Right atrium auricular region (tissue), 2 donors: ENCODE measurements around the gene KLK4. TPM values are rescaled to one million over a fixed set of nuclear protein-coding genes. Genes with fewer than 3 reads are reported as not detected.

Experiments
- DNase-seq: peaks from one replicate; pipeline ENCODE4 v3.0.0-alpha.2; 2019; ENCODE audit warnings: low spot score
- H3K27ac ChIP-seq, 2 donors: fragments of 200-600 bp; sonication (generic); 1 replicate in 1 of 2; 2 replicates in 1 of 2; pipeline ENCODE4 v1.5.1; 2016 to 2019
- H3K27me3 ChIP-seq, 2 donors: fragments of 200-600 bp; sonication (generic); one replicate each; pipeline versions ENCODE4 v1.5.1 to v1.6.0; 2017 to 2019
- H3K36me3 ChIP-seq: fragments of 200-600 bp; sonication (generic); one replicate; pipeline ENCODE4 v1.5.1; 2016
- H3K4me1 ChIP-seq, 2 donors: fragments of 200-600 bp; sonication (generic); one replicate each; pipeline versions ENCODE4 v1.5.1 to v1.6.0; 2017 to 2019
- H3K4me3 ChIP-seq, 2 donors: fragments of 200-600 bp; sonication (generic); 1 replicate in 1 of 2; 2 replicates in 1 of 2; pipeline ENCODE4 v1.5.1; 2017 to 2019; ENCODE audit warnings: mild to moderate bottlenecking in 1 of 2, moderate library complexity in 1 of 2
- H3K9me3 ChIP-seq, 2 donors: fragments of 200-600 bp; sonication (generic); one replicate each; pipeline ENCODE4 v1.5.1; 2019
- total RNA-seq, 2 donors: library from RNA; depleted of rRNA; stranded (reverse); fragments of >200 nt; gene quantifications; one replicate each; pipeline ENCODE4 v1.1.0, GENCODE V29; 2016
- TF ChIP-seq, protein P1 (sequence below), 2 donors: fragments of 200-600 bp; sonication (generic); IDR thresholded peaks; one replicate each; pipeline ENCODE4 v1.5.1; 2019; ENCODE audit warnings: antibody characterized with exemption in 2 of 2

KLK4 gene, protein sequence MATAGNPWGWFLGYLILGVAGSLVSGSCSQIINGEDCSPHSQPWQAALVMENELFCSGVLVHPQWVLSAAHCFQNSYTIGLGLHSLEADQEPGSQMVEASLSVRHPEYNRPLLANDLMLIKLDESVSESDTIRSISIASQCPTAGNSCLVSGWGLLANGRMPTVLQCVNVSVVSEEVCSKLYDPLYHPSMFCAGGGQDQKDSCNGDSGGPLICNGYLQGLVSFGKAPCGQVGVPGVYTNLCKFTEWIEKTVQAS
- total RNA-seq: not detected

DNA sequence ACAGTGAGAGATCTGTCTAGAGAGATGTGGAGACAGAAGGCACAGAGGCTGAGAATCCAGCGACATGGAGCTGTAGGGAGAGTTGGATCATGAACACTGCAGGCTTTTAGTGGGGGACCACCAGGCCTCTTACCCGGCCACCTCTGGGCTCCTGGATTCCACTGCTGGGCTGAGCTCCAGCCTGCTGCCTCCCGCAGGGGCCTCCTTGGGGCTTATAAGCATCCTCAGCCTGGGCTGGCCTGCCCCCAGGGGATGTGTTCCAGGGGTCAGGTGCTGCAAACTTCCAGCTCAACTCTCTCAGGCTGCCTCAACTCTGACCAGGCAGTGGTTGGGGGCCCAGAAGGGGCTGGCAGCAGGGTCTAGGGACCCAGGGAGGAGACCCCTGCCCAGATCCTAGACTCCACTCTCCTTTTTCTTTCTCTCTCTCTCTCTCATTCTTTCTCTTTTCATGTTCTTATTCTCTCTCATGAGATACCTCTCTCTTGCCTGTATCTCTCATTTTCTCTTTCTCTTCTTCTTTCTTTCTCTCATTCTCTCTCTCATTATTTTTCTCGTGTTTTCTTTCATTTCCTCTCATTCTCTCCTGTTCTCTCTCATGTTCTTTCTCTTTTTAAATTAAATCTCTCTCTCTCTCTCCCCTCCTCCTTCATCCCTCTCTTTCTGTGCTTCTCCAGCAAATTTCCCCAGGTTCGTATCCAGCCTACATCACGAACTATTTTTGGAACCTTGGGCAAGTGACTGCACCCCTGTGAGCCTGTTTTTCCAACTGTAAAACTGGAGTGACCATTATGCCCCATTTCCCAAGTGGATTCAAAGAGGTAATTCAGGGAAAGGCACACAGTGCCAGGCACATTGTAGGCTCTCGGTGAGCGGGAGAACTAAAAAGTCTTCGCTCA, at the start of gene KLK4:
Gene KLK4 (minus strand): TSS at position 190 of the 896 bp plus-strand sequence. CDS start 657 bp downstream, outside the sequence.
- H3K9me3 ChIP-seq: no peaks in the 10 kb centered on the region
- H3K36me3 ChIP-seq: no peaks in the 10 kb centered on the region
- H3K27me3 ChIP-seq: peaks cover 0 to 23% of the 10 kb centered on the region in 2 donors
- H3K4me3 ChIP-seq: no peak within 1 kb of the TSS
- TF ChIP-seq, protein P1, sequence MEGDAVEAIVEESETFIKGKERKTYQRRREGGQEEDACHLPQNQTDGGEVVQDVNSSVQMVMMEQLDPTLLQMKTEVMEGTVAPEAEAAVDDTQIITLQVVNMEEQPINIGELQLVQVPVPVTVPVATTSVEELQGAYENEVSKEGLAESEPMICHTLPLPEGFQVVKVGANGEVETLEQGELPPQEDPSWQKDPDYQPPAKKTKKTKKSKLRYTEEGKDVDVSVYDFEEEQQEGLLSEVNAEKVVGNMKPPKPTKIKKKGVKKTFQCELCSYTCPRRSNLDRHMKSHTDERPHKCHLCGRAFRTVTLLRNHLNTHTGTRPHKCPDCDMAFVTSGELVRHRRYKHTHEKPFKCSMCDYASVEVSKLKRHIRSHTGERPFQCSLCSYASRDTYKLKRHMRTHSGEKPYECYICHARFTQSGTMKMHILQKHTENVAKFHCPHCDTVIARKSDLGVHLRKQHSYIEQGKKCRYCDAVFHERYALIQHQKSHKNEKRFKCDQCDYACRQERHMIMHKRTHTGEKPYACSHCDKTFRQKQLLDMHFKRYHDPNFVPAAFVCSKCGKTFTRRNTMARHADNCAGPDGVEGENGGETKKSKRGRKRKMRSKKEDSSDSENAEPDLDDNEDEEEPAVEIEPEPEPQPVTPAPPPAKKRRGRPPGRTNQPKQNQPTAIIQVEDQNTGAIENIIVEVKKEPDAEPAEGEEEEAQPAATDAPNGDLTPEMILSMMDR (IDR thresholded peaks at IDR 0.05): no peak
- DNase-seq: no peak
- H3K4me1 ChIP-seq: peaks cover 0 to 7% of the 10 kb centered on the region in 2 donors
- no peak within 1 kb of the TSS for H3K27ac ChIP-seq

DNA sequence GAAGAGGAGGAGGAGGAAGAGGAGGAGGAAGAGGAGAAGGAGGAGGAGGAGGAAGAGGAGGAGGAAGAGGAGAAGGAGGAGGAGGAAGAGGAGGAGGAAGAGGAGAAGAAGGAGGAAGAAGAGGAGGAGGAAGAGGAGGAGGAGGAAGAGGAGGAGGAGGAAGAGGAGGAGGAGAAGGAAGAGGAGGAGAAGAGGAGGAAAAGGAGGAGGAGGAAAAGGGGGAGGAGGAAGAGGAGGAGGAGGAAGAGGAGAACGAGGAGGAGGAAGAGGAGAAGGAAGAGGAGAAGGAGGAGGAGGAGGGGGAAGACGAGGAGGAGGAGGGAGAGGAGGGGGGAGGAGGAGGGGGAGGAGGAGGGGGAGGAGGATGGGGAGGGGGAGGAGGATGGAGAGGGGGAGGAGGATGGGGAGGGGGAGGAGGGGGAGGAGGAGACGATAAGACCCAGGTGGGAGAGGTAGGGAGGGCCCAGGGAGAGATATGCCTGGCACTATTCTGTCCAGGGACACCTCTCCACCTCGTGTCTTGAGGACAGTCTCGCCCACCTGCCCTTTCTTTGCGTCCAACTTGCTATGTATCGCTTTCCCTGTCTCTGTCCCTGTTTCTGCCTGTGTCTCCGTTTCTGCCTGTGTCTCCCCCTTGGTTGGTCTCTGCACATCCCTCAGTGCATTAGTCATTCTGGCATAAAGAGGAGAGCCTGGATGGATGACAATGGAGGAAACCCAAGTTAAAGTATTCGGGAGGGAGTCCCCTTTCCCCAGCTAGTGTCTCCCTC, 48.7 kb upstream of the KLK4 start:
- DNase-seq: no peak
- no peak overlapping the region for H3K27ac ChIP-seq
- H3K9me3 ChIP-seq: no peaks in the 10 kb centered on the region
- no peaks in the 10 kb centered on the region for H3K36me3 ChIP-seq
- no peak overlapping the region for H3K4me3 ChIP-seq
- no peaks in the 10 kb centered on the region for H3K27me3 ChIP-seq
- TF ChIP-seq, protein P1 (IDR thresholded peaks at IDR 0.05): no peak
- no peaks in the 10 kb centered on the region for H3K4me1 ChIP-seq

DNA sequence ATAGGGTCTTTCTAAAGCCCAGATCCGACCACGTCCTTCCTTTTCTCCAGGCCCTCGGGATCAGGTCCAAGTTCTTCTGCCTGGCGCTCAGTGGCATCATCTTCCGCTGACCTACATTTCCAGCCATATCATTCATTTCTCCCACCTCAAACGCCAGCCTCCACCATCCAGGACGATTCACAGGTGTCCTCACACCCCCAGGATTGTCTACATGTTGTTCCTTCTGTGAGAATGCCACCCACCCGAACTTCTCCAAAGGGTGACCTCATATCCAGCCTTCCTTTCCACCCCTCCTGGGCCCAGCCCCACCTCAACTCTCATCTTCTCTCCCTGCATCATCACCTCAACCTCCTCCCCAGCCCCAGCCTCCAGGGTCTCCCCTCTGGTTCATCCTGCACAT, 46.4 kb upstream of the KLK4 start:
- H3K4me3 ChIP-seq: no peak overlapping the region
- no peaks in the 10 kb centered on the region for H3K4me1 ChIP-seq
- TF ChIP-seq, protein P1 (IDR thresholded peaks at IDR 0.05): no peak
- H3K9me3 ChIP-seq: no peaks in the 10 kb centered on the region
- H3K36me3 ChIP-seq: no peaks in the 10 kb centered on the region
- DNase-seq: no peak
- H3K27me3 ChIP-seq: no peaks in the 10 kb centered on the region
- H3K27ac ChIP-seq: no peak overlapping the region

DNA sequence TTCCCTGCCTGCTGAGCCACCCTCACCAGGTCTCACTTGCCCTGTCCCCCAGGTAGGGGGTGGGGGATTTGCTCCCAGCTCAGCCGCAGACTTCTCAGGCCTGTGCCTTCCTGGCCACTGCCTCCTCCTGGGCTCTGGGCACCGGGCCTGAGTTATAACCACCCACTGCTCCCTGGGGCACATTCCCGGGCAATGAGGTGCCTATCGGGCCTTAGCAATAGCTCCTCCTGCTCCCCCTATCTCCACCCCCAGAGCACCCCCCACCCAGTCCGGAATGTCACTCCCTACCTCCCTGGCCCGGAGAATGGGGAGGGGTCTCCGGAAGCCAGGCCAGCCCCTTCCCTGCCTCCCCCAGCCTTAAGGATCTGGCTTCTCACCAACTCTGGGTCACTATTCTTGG, 41.7 kb upstream of the KLK4 start, which contains the start of gene KLK5:
Gene KLK5 (minus strand): TSS at position 129 of the 400 bp plus-strand sequence. CDS start 381 bp downstream, outside the sequence.
- no peaks in the 10 kb centered on the region for H3K4me1 ChIP-seq
- H3K9me3 ChIP-seq: no peaks in the 10 kb centered on the region
- DNase-seq: no peak
- no peak within 1 kb of the TSS for H3K4me3 ChIP-seq
- no peaks in the 10 kb centered on the region for H3K36me3 ChIP-seq
- TF ChIP-seq, protein P1 (IDR thresholded peaks at IDR 0.05): no peak
- H3K27ac ChIP-seq: no peak within 1 kb of the TSS
- H3K27me3 ChIP-seq: no peaks in the 10 kb centered on the region

DNA sequence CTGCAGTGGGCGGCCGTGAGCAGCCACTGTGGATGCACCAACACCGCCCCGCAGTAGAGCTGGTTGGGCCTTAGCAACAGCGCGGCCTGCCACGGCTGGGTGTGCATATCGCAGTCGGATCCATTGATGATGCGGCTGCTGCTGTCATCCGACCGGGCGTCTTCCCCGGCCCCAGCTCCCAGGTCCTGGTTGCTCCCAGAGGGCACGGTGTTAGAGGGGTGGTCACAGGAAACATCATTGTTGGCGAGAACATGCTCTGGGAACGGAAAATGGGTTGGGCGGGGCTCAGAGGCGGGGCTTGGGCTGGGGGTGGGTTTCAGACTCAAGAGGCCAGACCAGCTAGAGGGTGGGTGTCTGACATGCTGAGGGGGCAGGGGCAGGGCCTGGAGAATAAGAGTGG, 38.7 kb upstream of the KLK4 start:
- no peaks in the 10 kb centered on the region for H3K4me1 ChIP-seq
- TF ChIP-seq, protein P1 (IDR thresholded peaks at IDR 0.05): no peak
- H3K27me3 ChIP-seq: no peaks in the 10 kb centered on the region
- DNase-seq: no peak
- H3K27ac ChIP-seq: no peak overlapping the region
- peaks cover 0 to 3% of the 10 kb centered on the region in 2 donors for H3K9me3 ChIP-seq
- H3K36me3 ChIP-seq: no peaks in the 10 kb centered on the region
- H3K4me3 ChIP-seq: no peak overlapping the region
